Activated CD8-positive, alpha-beta memory T cell treated with anti-CD3 and anti-CD28 coated beads, Interleukin-2, amount 50 U/mL, for 4 hours (primary cell): ENCODE measurements around the gene CCDC167.

ENCODE experiments used
- DNase-seq: peaks from one replicate; pipeline ENCODE4 v3.0.0-alpha.2; 2020

The CCDC167 gene

GRCh38 chr6:37499433-37500293 lies at the start of gene CCDC167:
Gene CCDC167, minus strand, starts transcription at chr6:37499893. Its CDS starts 30 bp downstream, at chr6:37499863.
- DNase-seq, result peak; percentile 95

GRCh38 chr6:37549154-37549553 lies 49.5 kb upstream of the CCDC167 start:
- no peak for DNase-seq

GRCh38 chr6:37548067-37548674 lies 48.5 kb upstream of the CCDC167 start:
- DNase-seq, result no peak

- no peak for DNase-seq
These were observed 47.9 kb upstream of the CCDC167 start for GRCh38 chr6:37547564-37548061.

GRCh38 chr6:37546141-37546871 lies 46.6 kb upstream of the CCDC167 start:
- DNase-seq, result no peak

- no peak for DNase-seq
These were observed 44.8 kb upstream of the CCDC167 start for GRCh38 chr6:37544530-37544929.

- DNase-seq, result no peak
These were observed 43.7 kb upstream of the CCDC167 start for GRCh38 chr6:37543361-37543760.

- DNase-seq, result no peak
These were observed 41.7 kb upstream of the CCDC167 start for GRCh38 chr6:37541346-37541745.

GRCh38 chr6:37540390-37540789 lies 40.7 kb upstream of the CCDC167 start:
- DNase-seq, result no peak

- DNase-seq, result no peak
These were observed 40.3 kb upstream of the CCDC167 start for GRCh38 chr6:37540029-37540352.

GRCh38 chr6:37539171-37540028 lies 39.7 kb upstream of the CCDC167 start:
- no peak for DNase-seq

GRCh38 chr6:37538107-37538506 lies 38.4 kb upstream of the CCDC167 start:
- DNase-seq, result no peak

GRCh38 chr6:37537548-37537947 lies 37.9 kb upstream of the CCDC167 start:
- no peak for DNase-seq

GRCh38 chr6:37536491-37537190 lies 36.9 kb upstream of the CCDC167 start:
- no peak for DNase-seq

- DNase-seq, result peak; percentile 42
These were observed 36.2 kb upstream of the CCDC167 start for GRCh38 chr6:37535759-37536490.

- no peak for DNase-seq
These were observed 35.7 kb upstream of the CCDC167 start for GRCh38 chr6:37535428-37535758.

- DNase-seq, result no peak
These were observed 35.2 kb upstream of the CCDC167 start for GRCh38 chr6:37534893-37535292.

GRCh38 chr6:37532122-37532521 lies 32.4 kb upstream of the CCDC167 start:
- DNase-seq, result no peak

- DNase-seq, result no peak
These were observed 31.8 kb upstream of the CCDC167 start for GRCh38 chr6:37531437-37532036.

GRCh38 chr6:37531026-37531425 lies 31.3 kb upstream of the CCDC167 start:
- DNase-seq, result no peak

- no peak for DNase-seq
These were observed 30.6 kb upstream of the CCDC167 start for GRCh38 chr6:37530297-37530696.
